HG02970 (cell line): ENCODE measurements around the gene ABCA4.

Experiments
- ATAC-seq: cut with Tn5 transposase; IDR thresholded peaks from one replicate; pipeline ENCODE4 v1.9.1; 2021; ENCODE audit warnings: mild to moderate bottlenecking, moderate library complexity, moderate number of reproducible peaks; ENCODE audit not compliant: unreplicated experiment, low FRiP score

ABCA4 gene

DNA sequence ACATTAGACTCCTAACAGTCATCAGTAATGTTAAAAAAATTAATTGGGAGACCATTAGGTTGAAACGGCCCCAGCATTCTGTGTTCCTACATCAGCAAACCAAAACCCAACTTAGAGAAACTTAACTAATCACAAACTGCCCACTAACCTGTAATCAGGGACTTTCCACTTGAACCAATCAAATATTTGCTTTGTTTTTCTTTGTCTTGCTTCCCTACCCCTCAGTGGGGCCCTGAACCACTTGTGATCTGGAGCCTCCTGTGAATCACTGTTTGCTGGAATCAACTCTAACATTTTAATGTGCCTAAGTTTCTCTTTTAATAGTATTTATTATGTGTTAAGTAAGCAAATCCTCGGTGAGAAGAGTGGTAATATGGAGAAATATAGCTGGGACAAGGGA lies 64.0 kb downstream of the ABCA4 start:
- ATAC-seq = no peak

DNA sequence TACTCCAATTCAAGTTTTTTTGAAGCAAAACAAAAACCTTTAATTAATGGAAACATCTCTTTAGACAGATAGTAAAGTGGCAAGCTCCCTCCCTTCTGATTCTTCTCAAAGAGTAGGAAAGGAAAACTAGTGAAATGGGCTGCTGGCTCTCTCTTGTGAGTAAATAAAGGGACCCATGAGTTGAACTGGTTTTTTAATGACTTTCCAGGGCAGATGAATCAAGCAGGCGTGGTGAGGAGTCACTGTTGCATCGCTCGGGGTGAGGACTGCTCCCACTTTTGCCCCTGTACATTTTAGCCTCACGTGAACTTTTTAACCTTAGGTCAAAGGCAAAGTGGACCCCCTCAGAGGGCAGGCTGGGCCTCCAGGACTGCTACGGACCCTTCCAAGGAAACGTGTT lies 64.8 kb downstream of the ABCA4 start:
- ATAC-seq = no peak

DNA sequence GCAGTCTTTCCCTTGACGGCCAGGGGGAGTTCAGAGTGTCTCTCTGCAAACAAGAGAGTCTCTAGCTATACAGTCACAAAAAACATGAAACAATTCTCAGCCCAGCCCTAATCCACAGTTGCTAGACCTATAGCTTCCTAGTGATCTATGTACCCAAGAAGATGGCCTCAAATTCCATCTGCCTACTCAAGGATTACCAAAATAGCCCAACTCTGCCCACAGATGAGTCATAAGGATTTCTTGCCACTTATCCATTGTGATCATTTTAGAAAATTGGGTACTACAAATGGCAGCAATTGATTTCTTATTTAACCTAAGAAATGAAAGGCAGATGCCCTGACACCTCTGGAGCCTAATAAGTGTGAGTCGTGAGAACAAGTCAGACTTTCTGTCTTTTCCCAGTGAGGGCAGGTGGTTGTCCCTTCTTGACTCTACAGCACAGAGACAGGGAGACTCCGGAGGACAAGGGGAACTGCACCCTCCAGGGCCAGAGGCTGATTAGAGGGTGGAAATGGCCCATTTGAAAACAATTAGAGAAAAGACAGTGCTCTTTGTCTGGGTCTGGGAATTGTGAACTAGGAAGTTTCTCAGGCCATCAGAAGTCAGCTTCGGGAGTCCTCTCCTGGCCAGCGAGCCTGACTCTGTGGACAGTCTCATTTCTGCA lies 65.4 kb downstream of the ABCA4 start:
- no peak for ATAC-seq

DNA sequence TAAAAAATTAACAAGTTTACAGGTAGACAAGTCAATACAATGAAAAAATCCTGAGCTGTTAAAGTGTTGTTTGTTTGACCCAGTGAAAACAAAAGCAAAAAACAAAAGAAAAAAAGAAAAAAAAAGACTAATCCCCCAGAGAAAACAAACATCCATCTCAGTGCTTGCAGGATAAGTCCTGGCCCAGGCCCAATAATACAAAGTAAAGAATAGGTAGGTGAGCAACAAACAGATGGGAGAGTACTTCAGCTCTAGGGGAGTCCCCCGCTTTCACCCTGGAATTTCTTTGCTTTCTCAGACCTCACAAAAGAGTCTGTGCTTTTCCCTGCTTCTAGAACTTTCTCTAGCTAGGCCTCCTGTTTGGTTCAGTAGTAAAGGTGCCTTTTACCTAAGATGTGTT lies 70.3 kb downstream of the ABCA4 start:
- ATAC-seq = no peak

DNA sequence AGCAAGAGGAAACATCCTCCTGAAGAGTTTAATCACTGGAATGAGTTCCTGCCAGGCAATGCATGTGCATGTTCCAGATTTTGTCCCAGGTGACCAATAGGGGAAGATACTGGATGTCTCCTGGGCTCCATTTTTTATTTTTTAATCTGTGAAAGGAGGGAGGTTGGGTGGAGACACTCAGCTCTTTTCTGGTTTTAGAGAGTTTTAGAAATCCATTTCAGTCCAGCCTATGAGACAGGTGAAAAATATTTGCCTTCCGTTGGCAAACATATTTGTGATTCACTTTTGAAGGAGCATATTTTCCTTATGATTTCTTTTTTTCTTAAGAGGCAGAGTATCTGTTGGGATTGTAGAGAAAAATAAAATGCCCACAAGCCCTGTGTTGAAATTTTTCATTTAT lies 70.7 kb downstream of the ABCA4 start:
- ATAC-seq = no peak

DNA sequence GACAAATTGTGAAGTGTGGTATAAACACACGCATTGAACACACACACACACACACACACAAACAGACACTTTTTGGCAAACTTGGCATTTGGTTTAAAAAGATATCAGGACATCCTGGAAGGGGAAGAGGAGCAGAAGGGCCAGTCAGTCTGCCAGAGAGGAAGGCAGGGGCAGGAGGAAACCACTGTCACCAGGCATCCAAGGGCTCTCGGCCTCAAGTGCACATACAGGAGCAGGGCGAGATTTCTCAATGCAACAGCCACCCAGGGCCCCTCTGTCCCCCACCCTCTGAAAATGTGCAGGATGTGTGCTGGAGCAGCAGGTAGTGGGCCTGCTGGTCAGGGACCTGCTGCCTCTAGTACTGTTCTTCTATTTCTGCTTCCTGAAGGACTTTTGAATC lies 71.2 kb downstream of the ABCA4 start:
- no peak for ATAC-seq

DNA sequence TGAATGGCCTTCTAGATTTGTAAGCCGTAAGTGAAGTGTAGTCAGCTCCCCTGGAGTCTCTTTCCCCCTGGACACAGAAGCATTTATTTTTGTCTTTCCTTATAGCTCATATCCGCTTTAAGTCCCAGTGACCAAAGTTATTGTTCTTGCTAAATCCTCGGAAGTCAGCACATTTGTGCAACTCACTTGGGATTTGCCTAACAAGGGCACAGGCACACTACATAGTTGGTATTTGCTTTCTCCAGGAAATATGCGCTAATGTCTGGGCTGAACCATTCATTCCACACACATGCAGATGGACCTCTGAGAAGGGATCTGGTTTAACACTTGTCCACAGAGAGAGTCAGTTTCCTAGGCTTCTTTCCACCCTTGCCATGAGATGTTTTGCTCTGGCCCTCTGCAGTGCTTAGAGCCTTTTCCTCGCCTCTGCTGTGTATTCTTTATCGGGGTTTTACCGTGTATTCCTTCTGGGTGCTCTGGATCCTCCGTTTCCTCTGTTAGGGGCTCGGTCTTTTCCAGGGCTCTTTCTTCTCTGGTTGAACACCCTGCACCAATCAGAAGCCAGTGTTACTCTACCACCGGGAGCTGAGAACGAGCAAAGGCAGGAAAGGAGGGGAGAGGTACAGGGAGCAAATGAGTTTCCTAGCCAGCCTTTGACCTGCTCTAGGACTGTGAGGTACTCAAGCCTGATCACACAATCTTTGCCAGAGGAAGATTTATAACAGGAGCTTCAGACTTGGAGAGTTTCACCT lies 72.4 kb downstream of the ABCA4 start:
- ATAC-seq = no peak

DNA sequence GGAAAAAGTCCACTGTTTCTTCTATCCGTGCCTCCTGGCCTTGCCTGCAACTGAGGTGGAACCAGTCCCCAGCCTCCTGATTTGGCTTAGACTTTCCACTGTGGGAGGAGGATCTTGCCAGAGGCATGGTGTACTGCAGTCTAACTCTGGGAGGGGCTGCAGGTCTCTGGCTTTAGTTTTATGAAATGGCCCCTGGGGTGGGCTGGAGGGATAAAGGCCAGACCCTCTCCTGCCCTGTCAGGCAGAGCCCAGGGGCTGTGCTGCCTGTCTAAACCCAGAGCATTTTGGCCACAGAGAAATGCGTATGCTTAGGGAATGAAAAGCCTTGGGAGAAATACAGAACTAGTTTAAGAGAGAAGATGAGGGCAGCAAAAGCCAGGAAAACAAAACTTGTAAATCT lies 73.0 kb downstream of the ABCA4 start:
- ATAC-seq = no peak

DNA sequence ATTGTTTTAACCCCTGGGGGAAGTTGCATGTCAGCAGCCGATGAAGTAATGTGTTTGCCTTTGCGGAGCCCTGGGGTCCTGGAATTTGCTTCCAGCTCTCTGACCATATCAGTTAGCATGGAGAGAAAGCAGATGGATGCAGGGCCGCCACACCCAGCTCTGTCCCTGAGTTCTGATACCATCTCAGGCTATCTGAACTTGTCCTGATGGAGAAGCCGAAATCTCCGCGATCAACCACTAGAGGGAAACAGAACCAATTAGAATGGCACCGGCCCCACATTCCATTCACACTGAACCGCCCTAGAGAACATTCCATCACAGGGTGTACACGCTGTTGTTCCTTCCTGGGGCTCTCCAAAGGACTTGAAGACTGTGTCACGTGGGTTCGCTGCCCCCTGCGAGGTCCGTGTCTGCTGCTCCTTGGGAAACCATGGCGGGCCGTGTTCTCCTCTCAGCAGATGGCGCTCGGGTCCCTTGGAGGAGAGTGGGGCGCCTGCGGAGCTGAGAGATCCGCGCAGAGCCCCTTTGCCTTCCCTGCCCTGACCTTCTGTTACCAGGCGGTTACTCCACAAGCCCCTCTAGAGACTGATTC lies 75.4 kb downstream of the ABCA4 start:
- no peak for ATAC-seq

DNA sequence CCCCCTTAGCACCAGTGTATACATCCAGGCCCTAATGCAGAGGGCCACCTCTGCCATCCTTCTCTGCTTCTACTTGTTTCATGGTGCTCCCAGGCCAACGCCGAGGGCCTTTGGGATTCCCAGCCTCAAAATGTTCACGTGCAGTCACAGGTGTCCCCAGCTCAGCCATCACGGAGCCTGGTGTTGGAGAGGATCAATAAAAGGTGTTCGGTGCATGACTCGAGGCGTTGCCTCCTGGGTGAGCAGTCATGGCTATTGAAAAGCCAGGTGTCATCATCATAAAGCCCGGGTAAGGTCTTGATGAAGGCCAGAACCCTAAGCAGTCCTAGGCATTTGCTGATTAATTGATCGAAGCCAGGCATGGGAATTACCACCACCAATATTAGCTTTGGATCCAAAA lies 76.1 kb downstream of the ABCA4 start:
- no peak for ATAC-seq

DNA sequence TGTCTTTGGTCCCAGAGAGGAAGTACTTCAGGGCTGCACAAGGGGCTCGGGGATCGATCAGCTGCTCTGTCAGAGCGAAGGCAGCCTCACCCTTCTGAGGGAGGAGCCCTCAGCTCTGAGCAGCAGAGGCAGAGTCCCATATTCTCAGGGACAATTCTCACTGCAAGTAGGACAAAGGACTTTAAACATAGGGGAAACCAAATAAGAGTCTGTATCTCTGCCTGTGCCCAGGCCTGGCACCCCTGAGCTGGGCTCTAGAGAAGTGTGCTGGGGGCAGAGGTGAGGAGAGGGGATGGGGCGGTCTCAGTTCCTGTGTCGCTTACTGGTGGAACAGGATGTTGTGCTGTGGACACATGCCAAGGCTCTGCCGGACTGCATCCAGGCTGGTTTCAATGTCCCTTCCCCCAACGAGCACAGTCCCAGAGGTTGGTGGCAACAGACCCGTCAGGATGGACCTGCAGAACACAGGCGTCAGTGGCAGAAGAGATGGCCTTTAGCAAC lies 76.6 kb downstream of the ABCA4 start:
- no peak for ATAC-seq

DNA sequence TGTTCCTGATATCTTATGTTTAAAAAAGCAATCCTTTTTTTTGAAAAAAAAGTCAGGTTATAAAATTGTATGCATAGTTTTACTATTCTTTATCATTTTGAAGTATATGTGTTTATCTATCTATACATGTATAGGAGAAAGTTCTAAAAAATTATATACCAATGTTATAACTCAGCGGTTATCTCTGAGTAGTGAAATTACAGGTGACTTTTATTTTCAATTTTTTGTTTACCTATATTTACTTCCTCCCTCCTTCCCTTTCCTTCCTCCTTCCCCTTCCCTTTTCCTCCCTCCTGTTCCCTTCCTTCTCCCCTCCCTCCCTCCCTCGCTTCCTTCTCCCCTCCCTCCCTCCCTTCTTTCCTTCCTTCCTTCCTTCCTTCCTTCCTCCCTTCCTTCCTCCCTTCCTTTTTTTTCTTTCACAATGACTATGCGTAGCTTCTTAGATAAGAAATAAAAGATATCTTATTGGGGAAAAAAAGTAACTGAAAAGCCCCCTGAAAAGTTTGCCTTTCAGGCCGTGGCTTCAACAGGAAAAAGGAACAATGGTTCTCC lies 77.1 kb downstream of the ABCA4 start:
- ATAC-seq = no peak

DNA sequence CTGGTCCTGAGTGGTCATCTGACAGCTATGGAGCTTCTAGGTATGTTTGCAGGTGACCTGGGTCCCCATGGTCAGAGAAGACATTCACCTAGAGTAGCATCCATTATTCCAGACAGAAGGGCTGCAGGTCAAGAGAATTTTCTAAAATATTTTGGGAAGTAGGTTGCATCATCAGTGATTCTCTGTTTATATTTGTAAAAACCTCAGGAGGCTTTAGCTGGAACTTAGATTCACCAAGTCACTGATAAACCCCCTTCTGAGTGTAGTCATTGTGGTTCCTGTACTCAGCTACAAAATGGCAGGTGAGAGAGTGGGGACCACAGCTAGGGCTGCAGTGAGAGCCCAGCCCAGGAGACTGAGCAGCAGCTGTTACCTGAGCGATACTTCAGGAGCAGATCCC lies 78.6 kb downstream of the ABCA4 start:
- ATAC-seq = no peak

DNA sequence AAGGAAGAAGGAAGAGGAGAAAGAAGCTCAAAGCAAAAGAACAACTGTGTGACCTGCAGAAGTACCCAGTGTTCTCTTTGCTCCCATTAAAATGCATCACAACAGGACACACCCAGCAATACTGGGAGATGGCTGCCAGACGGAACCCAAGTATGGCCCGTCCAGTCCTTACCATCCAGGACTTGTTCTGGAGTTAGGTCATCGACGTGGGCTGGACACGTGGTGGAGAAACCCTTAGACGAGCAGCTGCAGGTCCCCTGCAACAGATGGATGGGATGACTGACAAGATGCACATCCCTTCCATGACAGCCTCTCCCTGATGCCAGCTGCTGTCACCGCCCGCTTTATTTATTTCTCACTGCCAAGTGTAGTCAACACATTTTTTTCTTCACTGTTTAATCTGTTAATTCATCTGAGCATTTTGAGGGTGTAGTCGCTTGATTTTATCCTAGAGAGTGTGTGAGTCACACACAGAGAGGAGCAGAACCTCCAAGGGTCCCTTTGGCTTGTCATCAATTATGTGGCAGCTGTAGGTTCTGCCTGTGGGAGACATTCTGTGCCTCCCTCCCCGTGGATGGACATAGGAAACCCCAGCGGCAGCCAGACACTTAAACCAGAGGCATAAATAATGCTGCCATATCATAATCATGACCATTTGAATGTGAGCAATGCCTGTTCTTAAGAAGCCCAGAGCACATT lies 80.9 kb downstream of the ABCA4 start:
- ATAC-seq = no peak

DNA sequence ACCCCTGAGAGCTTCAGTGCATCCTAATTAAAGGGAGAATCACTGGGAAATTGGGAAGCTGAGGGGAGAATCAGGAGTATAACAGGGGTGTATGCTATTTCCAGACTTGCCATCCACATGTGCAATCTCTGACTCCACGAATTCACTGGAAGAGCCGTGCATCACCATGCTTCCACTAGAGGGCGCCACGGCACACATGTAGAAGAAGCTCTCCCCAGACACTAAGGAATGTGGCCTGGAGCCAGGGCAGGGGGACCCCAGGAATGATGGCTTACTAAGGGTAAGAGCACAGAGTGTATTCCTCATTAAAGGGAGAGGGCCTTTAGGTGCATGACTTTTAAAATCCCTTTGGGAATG lies 81.5 kb downstream of the ABCA4 start:
- ATAC-seq = no peak

DNA sequence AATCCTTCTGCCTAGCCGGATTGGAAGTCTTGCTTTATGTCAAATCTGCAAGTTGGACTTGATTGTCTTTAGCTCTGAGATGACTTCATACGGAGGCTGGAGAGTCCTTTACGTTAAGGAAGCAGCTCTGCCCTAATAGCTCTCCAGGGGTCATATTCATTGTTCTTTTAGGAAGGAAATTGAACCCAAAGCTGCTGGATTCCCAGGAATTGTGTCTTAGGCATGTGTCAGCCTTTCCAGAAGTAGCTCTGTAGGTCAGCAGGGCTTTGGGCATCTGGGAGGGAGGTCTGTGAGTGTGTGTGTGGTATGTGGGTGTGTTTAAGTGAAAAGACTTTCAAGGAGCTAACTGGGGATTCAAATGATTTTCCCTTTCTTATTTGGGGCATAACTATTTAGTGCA lies 82.4 kb downstream of the ABCA4 start:
- ATAC-seq = no peak

DNA sequence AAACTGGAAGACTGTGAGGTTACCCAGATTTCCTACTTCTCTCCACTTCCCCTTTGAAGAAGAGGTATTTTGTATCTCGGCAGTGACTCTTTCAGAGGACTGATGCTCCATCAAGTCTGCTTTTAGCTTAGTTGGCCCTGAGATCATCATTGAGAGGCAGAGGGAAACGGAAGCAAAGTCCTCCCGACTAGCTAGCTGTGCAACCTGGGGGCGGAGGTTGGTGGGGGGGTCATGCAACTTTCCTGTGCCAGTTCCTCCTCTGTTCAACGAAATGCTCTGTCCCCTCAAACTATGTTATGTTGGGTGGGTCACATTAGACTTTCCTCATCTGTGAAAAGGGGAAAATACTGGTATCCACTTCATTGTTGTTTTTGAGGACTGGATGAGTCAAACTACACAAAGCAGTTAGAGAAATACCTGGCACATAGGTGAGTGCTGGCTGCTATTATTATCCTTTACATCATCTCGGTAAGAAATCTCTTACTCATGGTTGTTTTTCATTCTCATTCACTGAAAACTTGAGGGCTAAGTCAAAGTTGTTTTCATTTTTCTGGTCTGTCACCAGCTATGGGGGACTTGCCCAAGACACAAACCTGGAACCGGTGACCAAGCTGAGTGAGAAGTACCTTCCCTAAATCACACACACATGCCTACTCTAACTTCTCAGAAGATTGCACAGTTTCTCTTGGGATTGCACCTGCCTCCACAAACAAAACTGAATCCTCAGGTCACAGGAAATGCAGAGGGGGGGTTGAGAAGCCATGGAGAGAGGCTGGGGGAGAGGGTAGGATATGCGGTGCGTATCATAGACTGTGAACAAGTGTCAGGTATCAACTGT lies 83.3 kb downstream of the ABCA4 start:
- ATAC-seq = no peak

DNA sequence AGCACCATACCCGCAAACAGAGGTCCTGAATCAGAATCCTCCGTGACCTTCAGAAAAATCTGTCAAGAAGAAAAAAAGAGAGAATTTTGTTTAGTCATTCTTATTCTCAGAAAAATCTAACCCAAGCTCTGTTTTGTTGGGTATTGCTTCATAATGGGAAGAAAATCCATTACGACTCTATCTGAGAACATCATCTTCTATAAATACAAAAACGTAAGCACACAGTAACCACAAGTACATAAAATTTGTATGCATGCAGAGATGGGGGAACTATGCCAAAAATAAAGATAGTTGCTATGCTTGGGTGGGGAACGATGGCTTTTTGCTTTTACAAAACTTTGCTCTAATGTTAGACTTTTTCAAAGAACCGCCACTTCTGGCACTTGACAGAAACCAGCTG lies 84.2 kb downstream of the ABCA4 start:
- ATAC-seq = no peak

DNA sequence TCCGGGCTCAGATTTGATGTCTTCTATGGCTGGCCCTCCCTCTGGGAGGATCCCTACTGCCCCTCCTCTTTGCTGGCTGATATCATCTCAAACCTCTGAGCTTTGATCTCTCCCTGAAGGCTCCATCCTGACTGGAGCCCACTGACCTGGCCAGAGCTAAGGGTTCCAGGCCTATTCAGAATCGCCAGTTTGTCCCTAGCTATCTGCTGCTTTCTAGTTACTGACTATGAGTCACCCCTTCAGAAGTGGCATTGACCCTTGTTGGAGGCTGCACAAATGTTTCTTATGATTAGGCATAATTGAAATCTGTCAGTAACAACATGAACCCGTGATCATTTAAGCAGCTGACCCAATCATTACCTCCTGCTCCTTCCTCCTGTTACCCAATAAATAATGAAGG lies 87.1 kb downstream of the ABCA4 start:
- no peak for ATAC-seq

DNA sequence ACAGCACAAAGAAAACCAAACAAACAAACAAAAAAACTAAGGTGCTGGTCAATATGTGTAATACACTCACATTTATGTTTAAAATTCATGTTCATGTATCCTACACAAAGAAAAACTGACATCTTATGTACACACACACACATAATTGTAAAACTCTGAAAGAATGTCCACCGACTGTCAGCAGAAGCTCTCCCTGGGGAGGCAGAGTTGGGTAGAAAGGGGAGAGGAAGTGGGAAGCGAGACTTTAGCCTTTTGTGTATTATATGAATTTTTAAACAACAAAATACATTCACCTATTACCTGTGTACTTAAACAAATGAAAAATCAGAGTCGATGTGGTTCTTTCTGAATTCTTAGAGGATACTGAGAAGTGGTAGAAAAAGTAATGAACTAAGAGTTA lies 88.3 kb downstream of the ABCA4 start:
- ATAC-seq = no peak
